ENCODE data around the gene TTBK1.

Gene TTBK1

DNA sequence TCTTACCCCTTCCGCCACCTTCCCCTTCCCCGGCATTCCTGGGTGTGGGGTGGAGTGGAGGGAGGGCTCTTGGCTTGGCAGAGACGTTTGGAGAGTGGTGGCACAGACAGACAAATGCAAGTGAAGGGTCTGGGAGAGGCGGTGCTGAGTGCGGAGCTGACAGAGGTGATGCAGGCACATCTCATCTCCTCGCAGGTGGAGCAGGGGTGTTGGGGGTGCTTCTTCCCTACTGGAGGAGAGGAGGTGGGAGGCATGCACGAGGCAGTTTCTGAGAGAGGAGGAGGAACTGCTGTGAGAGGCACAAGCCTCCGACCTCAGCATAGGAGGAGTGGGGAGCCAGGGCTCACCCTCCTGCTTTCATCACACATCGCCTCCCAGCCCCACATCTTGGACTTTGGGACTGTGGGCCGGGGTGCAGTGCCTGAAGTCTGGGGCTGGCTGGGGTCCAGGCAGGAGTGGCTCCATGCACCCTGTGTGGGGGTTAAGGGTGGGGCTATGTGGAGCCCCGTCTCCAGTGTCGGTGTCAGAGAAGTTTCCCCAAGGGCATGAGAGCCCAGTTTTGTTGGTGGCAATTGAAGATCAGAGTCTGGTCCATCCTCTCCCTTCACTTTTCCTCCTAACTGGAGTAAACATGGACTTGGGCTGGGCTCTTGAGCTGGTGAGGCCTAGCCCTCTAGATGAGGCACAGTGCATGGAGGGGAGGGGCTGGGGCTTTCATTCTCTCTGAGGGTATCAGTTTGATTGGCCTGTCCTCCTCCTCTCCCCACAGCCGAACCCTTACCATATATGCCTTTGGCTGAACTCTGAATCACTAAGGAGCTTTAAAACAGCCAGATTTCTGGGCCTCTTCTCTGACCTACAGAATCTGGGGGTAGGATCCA, 34.6 kb downstream of the TTBK1 start:
- Histone ChIP-seq H3K4me3 (replicated peaks; ENCODE audit: insufficient read depth, low read length) (no peak overlapping the region), H3K27me3 (ENCODE audit: insufficient read depth, poor library complexity, severe bottlenecking) (peaks cover 57% of the 10 kb centered on the region), H3K27ac (replicated peaks) (no peak overlapping the region)
- TF ChIP-seq SPI1 (IDR thresholded peaks at IDR 0.05; ENCODE audit: borderline replicate concordance, low read depth), result no peak
- TF ChIP-seq GABPA (IDR thresholded peaks at IDR 0.05; ENCODE audit: low read depth), result no peak
- no peak for TF ChIP-seq POLR2AphosphoS5 (IDR thresholded peaks at IDR 0.05; ENCODE audit: low read depth)
- DNase-seq (ENCODE audit: low read depth in 1 of 2, low spot score in 1 of 2), result no peak

DNA sequence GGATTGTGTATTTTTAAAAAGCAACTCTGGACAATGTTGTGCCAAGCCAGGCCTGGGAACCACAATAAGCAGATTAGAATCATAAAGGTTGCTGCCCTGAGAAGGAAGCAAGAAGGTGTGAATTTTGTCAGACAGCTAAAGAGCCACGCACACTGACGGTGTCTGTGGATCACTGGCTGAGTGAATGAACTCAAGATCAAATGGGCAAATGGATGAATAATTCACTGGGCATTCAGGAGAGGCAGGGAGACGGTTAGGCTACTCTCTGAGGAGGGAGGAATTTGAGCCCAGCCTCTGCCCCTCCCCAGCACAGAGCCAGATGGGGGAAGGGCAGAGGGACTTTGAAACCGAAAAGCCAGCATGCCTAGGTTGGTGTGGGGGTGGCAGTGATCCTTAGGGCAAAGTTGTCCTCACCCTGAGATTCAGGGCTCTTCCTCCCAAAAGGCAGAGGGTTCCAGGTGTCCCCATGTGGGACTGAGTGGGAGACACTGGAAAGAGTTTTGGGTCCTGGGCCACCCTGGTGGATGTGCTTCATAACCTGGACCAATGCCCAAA, 35.3 kb downstream of the TTBK1 start:
- no peak overlapping the region for H3K27ac ChIP-seq (replicated peaks)
- TF ChIP-seq POLR2AphosphoS5 (IDR thresholded peaks at IDR 0.05; ENCODE audit: low read depth), result no peak
- no peak for TF ChIP-seq GABPA (IDR thresholded peaks at IDR 0.05; ENCODE audit: low read depth)
- TF ChIP-seq REST (IDR thresholded peaks at IDR 0.05; ENCODE audit: insufficient replicate concordance, low read depth), result no peak
- TF ChIP-seq SPI1 (IDR thresholded peaks at IDR 0.05; ENCODE audit: borderline replicate concordance, low read depth), result no peak
- TF ChIP-seq, protein P1, sequence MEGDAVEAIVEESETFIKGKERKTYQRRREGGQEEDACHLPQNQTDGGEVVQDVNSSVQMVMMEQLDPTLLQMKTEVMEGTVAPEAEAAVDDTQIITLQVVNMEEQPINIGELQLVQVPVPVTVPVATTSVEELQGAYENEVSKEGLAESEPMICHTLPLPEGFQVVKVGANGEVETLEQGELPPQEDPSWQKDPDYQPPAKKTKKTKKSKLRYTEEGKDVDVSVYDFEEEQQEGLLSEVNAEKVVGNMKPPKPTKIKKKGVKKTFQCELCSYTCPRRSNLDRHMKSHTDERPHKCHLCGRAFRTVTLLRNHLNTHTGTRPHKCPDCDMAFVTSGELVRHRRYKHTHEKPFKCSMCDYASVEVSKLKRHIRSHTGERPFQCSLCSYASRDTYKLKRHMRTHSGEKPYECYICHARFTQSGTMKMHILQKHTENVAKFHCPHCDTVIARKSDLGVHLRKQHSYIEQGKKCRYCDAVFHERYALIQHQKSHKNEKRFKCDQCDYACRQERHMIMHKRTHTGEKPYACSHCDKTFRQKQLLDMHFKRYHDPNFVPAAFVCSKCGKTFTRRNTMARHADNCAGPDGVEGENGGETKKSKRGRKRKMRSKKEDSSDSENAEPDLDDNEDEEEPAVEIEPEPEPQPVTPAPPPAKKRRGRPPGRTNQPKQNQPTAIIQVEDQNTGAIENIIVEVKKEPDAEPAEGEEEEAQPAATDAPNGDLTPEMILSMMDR (IDR thresholded peaks at IDR 0.05; ENCODE audit: insufficient read depth, low read length), result no peak
- no peak for DNase-seq (ENCODE audit: low read depth in 1 of 2, low spot score in 1 of 2)
- H3K27me3 ChIP-seq (ENCODE audit: insufficient read depth, poor library complexity, severe bottlenecking), result peaks cover 54% of the 10 kb centered on the region
- no peak overlapping the region for H3K4me3 ChIP-seq (replicated peaks; ENCODE audit: insufficient read depth, low read length)

GRCh38 chr6:43280234-43280633, 37.0 kb downstream of the TTBK1 start:
- peaks cover 51% of the 10 kb centered on the region for H3K27me3 ChIP-seq (ENCODE audit: insufficient read depth, poor library complexity, severe bottlenecking)
- H3K27ac ChIP-seq (replicated peaks), result no peak overlapping the region
- no peak for TF ChIP-seq POLR2AphosphoS5 (IDR thresholded peaks at IDR 0.05; ENCODE audit: low read depth)
- no peak for TF ChIP-seq SPI1 (IDR thresholded peaks at IDR 0.05; ENCODE audit: borderline replicate concordance, low read depth)
- TF ChIP-seq GABPA (IDR thresholded peaks at IDR 0.05; ENCODE audit: low read depth), result no peak
- TF ChIP-seq REST (IDR thresholded peaks at IDR 0.05; ENCODE audit: insufficient replicate concordance, low read depth), result no peak
- TF ChIP-seq, protein P1 (IDR thresholded peaks at IDR 0.05; ENCODE audit: insufficient read depth, low read length), result no peak
- no peak for DNase-seq (ENCODE audit: low read depth in 1 of 2, low spot score in 1 of 2)
- no peak overlapping the region for H3K4me3 ChIP-seq (replicated peaks; ENCODE audit: insufficient read depth, low read length)

GRCh38 chr6:43282060-43282459, 38.8 kb downstream of the TTBK1 start:
- TF ChIP-seq GABPA (IDR thresholded peaks at IDR 0.05; ENCODE audit: low read depth) (no peak), POLR2AphosphoS5 (IDR thresholded peaks at IDR 0.05; ENCODE audit: low read depth) (no peak), SPI1 (IDR thresholded peaks at IDR 0.05; ENCODE audit: borderline replicate concordance, low read depth) (no peak), REST (IDR thresholded peaks at IDR 0.05; ENCODE audit: insufficient replicate concordance, low read depth) (no peak)
- TF ChIP-seq, protein P1 (IDR thresholded peaks at IDR 0.05; ENCODE audit: insufficient read depth, low read length), result no peak
- Histone ChIP-seq H3K27me3 (ENCODE audit: insufficient read depth, poor library complexity, severe bottlenecking) (peaks cover 45% of the 10 kb centered on the region), H3K4me3 (replicated peaks; ENCODE audit: insufficient read depth, low read length) (no peak overlapping the region), H3K27ac (replicated peaks) (no peak overlapping the region)
- DNase-seq (ENCODE audit: low read depth in 1 of 2, low spot score in 1 of 2), result no peak
